CD4-positive, alpha-beta T cell treated with Interleukin-4 for 1 hour (primary cell): Measurements from ENCODE around the gene SLC7A10.
A peak's percentile ranks its signal among the peaks of the same experiment; 100 is the strongest.

Experiments
- DNase-seq, 2 donors: peaks; one replicate each; pipeline ENCODE4 v3.0.0-alpha.2; 2020 to 2022

The SLC7A10 gene

GRCh38 chr19:33254245-33254824 lies 28.7 kb upstream of the SLC7A10 start:
- no peak for DNase-seq

DNA sequence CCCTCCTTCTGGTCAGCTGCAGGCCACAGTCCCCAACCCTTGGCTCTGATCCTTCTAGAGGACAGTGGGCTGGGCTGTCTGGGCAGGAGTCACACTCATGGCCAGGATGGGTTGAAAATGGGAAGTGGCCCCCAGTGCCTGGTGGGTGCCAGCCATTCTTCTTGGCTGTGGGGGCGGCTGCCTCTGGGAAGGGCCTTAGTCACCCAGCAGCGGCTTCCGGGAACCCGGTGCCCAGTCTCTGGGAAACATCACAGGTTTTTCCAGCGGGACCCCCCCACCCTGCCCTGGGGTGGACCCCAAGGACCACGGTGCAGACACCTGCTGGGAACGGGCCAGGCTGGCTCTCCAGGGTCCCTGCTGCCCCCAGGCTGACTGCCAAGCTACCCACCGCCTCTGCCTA lies 27.3 kb upstream of the SLC7A10 start:
- no peak for DNase-seq

- DNase-seq, result no peak
These were observed 26.8 kb upstream of the SLC7A10 start for GRCh38 chr19:33252418-33252962.

GRCh38 chr19:33251526-33252090 lies 26.0 kb upstream of the SLC7A10 start:
- no peak for DNase-seq

DNA sequence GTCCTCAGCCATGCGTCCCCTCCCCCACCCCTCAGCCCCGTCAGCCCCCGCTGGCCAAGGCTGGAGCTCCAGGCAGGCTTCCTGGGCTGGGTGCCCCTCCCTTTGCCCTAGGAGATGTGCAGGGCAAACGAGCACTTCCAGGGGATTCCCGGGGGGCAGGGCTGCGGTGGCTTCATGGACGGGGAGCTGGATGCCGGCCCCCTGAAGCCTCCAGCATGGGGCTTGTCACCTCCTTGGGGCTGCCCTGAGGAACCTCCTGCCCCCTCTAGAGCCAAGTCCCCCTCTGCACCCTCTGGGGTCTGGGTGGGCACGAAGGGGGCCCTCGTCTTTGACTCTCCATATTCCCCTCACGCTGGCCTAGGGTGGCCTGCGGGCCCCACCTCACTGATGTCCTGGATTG lies 25.4 kb upstream of the SLC7A10 start:
- DNase-seq, result no peak

DNA sequence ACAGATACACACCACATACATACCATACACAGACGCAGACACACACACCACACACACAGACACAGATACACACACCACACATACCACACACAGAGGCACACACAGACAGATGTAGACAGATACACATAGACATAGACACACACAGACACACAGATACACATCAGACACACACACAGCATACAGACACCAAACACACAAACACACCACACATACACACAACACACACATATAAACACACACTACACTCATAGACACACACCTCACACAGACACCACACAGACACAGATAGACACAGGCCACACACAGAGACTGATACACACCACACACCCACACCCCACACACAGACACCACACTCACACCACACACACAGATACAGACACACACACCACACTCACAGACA lies 24.9 kb upstream of the SLC7A10 start:
- DNase-seq, result no peak

DNA sequence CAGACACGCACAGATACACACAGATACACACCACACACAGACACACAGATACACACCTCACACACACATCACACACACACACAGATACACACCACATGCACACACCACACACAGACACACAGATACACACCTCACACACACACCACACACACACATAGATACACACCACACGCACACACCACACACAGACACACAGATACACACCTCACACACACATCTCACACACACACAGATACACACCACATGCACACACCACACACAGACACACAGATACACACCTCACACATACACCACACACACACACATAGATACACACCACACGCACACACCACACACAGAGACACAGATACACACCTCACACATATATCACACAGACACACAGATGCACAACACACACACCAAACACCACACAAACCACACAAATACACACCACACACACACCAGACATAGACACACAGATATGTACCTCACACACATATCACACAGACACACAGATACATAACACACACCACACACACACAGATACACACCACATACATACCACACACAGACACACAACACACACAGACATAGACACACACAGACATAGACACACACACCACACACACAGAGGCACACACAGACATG lies 24.2 kb upstream of the SLC7A10 start:
- no peak for DNase-seq

DNA sequence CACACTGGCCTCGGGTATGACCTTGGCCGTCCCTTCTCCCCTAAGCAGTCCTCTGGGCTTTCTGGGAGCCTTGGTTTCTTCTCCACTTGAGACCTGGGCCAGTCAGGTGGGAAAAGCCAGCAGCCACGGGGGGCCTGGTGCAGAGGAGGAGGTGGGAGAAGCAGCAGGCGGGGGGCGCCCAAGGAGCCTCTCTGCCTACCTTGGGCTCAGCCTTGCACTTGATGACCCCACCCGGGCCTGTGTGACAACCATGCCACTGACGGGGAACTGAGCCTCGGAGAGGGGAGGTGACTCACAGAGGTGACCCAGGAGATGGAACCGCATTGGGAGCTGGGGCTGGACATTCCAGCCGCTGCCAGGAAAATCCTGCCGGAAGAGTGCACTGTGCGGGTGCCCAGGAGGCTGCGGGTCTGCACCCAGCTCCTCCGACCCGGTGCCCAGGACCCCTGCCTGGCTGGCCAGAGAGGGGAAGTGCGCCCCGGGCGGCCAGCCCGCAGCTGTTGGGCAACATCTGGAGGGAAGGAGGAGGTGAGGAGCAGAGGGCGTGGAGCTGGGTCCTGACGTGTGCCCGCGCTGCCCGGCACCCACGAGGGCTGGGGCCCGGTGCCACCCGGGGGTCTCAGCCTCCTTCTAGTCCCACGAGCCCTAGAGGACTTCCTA lies 23.4 kb upstream of the SLC7A10 start:
- DNase-seq, result peak in 1 of 2 donors; percentile 34

DNA sequence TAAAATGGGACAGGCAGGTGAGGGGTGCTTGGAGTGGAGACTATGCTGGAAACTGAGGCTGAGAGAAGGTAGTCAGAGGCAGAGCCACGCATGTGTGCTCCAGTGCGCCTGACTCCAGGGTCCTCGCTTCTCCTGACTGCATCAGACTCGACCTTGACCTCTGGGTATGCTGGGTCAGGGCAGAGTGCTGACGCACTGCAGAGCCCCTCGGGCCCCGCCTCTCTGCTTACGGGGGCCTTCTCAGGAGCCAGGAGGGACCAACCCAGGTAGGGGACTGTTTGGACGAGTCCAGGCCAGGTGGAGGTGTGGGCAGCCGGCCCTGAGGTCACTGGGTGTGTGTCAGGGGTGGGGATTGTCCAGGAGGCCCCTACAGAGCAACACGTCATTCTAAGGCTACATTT lies 22.9 kb upstream of the SLC7A10 start:
- DNase-seq, result no peak

- no peak for DNase-seq
These were observed 22.5 kb upstream of the SLC7A10 start for GRCh38 chr19:33248104-33248503.

DNA sequence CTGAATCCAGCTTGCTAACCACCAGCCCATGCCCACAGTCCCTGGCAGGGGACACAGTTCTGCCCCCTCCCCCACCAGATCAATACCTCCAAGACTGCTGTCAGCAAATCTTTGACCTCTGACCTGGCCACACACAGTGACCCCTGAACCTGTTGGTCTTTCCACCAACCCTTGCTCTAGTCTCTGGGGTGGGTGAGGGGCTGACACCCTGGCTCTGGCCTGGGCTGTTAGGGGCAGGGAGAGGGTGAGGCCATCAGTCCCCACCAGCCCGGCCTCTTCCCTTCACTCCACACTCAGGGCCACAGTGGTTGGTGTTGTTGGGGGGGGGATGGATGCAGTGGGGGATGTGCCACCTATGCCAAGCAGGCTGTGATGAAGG lies 21.8 kb upstream of the SLC7A10 start:
- DNase-seq, result no peak

GRCh38 chr19:33246709-33247440 lies 21.2 kb upstream of the SLC7A10 start:
- DNase-seq, result no peak

DNA sequence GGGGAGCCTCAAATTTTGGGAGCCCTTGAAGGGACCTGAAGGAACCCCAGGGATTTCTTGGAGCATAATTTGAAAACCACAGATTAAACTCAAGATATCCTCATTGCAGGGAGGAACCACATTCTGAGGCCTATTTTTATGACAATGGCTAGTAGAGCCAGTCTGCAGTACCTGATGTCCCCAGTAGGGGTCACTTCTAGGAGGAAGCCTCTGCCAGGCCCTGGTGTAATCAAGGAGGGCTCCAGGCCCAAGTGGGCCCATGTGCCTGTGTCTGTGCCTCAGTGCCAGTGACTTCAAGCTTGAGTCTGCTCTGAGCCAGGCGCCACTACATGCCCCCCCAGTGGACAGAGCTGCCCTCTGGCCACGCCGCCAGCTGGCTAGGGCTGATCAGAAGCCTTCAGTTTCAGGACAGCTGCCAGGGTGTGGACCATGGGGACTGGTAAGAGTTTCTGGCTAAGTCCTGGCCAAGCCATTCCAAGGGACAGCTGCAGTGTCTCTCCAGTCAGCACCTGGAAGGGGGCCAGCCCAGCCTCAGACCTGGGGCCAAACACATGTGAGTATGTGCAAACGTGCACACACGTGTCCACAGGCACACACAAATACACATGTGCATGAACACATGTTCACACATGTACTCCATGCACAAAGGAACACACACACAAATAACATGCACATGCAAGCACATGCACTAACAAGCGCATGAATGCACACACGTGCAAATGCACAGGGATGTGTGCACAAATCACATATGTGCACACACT lies 20.5 kb upstream of the SLC7A10 start:
- no peak for DNase-seq

DNA sequence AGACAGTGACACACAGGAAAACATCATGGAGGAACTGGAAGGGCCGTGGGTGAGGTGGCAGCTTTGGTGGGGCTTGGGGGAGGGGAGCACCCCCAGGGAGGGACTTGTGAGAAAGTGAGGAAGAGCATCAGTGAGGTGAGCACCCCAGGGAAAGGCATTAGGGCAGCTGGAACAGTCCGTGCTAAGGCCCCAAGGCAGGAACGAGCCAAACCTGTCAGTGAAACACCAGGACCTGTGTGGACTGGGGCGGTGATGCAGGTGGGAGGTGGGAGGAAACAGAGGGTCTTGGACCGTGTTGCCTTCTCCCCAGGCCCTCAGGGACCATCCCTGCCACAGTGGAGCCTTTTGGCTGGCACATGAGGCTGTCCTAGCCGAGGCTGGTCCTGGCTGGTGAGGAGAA lies 17.3 kb upstream of the SLC7A10 start:
- no peak for DNase-seq

GRCh38 chr19:33242131-33242530 lies 16.5 kb upstream of the SLC7A10 start:
- DNase-seq, result no peak

DNA sequence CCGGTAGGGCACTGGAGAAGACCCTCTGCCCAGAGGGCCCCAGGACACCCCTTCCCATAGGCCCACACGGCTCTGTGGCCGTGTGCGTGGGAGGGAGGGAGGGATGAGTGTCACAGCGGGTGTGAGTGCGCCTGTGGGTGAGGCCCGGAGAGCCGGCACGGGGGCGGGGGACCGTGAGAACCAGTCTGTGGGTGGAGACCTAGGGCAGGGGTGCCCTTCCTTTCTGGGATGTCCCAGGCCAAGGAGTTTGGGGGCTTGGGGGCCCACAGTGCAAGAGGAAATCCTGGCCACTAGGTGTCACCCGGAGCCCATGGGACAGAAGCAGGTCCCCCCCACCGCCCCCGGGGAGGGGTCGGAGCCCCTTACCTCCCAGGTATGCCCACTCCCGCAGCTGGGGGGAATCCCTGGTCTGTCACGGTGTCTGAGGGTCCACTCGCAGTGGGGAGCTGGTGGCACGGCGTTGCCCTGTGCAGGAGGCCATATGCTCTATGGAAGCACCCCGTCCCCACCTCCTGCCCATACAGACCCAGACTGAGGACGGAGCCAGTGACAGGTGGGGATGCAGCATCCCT lies 16.0 kb upstream of the SLC7A10 start:
- DNase-seq, result peak; percentile 60 to 65

DNA sequence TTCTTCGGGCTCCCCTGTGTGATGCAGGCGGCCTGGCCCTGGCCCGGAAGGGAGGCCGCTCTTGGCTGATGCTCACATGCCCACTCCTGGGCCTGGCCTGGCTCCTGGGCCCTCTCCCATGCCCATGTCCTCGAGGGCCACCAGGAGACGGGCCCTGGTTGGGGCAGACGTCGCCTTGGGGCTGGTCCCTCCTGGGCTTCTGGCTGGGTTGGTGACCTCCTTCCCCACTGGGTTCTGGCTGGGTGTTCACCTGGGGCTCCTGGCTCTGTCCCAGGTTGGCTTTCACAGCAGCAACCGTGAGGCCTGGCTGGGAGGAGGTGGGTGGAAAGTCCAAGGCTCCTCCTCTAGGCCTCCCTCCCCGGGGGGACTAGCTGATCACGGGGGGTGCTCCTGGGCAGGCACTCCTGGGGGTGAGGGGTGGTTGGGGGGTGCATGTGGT lies 15.5 kb upstream of the SLC7A10 start:
- DNase-seq, result no peak

DNA sequence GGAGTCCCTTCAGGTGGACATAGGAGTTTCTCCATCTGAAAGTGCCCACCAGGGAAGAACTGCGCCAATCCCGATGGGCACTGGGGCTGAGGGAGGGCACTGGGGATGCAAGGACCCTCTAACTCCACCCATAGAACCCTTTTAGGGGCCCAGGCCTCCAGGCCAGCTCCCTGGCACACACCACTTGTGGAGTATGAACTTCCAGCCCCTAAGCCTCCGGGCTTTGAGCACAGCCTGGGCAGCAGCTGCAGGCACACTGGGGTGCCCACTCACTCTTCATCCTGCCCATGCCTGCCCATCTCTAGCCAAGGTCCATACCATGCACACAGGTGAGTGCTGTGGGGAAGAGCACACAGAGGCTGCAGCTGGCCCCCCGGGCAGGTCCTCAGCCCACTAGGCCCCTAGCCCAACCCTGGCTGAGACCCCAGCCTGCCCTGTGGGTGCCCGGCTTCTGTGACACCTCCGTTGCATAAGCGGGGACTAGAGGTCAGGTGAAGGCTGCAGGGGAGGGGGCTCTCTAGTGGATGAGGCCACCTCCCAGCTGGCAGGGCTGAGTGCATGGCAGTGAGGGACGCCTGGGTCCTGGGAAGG lies 14.6 kb upstream of the SLC7A10 start:
- no peak for DNase-seq

DNA sequence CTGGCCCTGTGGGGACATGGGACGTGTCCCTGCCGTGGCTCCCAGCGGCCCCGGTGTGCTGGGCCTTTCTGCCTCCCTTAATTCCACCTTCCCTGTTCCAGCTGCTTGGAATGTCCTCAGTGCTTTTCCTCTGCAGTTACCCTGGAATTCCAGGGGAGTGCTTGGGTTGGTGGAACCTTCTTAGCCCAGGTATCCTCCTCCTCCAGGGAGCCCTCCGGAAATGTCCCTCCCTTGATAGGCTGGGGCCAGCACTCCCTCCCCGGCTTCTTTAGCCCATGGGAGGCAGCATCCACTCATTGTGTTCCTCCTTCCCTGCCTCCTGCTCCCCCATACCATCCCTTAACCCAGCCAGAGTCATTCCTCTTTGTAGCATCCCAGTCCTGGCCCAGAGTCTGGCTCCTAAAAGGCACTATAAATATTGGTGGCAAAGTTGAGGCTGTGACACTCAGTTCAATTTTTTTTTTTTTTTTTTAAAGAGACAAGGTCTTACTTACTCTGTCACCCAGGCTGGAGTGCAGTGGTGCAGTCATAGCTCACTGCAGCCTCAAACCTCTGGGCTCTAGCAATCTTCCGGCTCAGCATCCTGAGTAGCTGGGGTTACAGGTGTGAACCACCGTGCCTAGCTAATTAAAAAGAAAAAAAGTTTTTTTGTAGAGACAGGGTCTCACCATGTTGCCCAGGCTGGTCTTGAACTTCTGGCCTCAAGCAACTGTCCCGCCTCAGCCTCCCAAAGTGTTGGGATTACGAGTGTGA lies 13.7 kb upstream of the SLC7A10 start:
- peak in 1 of 2 donors; percentile 28 for DNase-seq

- no peak for DNase-seq
These were observed 13.0 kb upstream of the SLC7A10 start for GRCh38 chr19:33238481-33239149.
